ENCODE results near the gene CEND1. TPM values are rescaled to one million over a fixed set of nuclear protein-coding genes. Genes with fewer than 3 reads are reported as not detected.
A peak's percentile ranks its signal among the peaks of the same experiment; 100 is the strongest.

The CEND1 gene
- polyA plus RNA-seq, 4 donors = 0.36 to 0.96 (median 0.54) TPM

GRCh38 chr11:796565-797295, 6.8 kb upstream of the CEND1 start:
- no peak for DNase-seq (ENCODE audit: low read depth in 4 of 4, low spot score in 3 of 4)

GRCh38 chr11:795634-796564, 6.0 kb upstream of the CEND1 start:
- DNase-seq (ENCODE audit: low read depth in 4 of 4, low spot score in 3 of 4) = no peak

GRCh38 chr11:794766-795633, 5.1 kb upstream of the CEND1 start:
- no peak for DNase-seq (ENCODE audit: low read depth in 4 of 4, low spot score in 3 of 4)

GRCh38 chr11:794013-794765, 4.3 kb upstream of the CEND1 start:
- no peak for DNase-seq (ENCODE audit: low read depth in 4 of 4, low spot score in 3 of 4)

- no peak for DNase-seq (ENCODE audit: low read depth in 4 of 4, low spot score in 3 of 4)
Observed at GRCh38 chr11:793556-793955, 3.7 kb upstream of the CEND1 start.

GRCh38 chr11:792873-793272, 3.0 kb upstream of the CEND1 start:
- no peak for DNase-seq (ENCODE audit: low read depth in 4 of 4, low spot score in 3 of 4)

GRCh38 chr11:792535-792821, 2.6 kb upstream of the CEND1 start:
- DNase-seq (ENCODE audit: low read depth in 4 of 4, low spot score in 3 of 4) = no peak

- DNase-seq (ENCODE audit: low read depth in 4 of 4, low spot score in 3 of 4) = no peak
Observed at GRCh38 chr11:791658-792534, 2.0 kb upstream of the CEND1 start.

GRCh38 chr11:790721-791564, 1.1 kb upstream of the CEND1 start:
- no peak for DNase-seq (ENCODE audit: low read depth in 4 of 4, low spot score in 3 of 4)

- no peak for DNase-seq (ENCODE audit: low read depth in 4 of 4, low spot score in 3 of 4)
Observed at GRCh38 chr11:788953-789940, 643 bp downstream of the CEND1 start.

GRCh38 chr11:788009-788640, 1.8 kb downstream of the CEND1 start:
- DNase-seq (ENCODE audit: low read depth in 4 of 4, low spot score in 3 of 4) = no peak

GRCh38 chr11:787084-787675, 2.7 kb downstream of the CEND1 start:
- no peak for DNase-seq (ENCODE audit: low read depth in 4 of 4, low spot score in 3 of 4)

GRCh38 chr11:786235-787083, 3.4 kb downstream of the CEND1 start:
- no peak for DNase-seq (ENCODE audit: low read depth in 4 of 4, low spot score in 3 of 4)

GRCh38 chr11:783581-784015, 6.3 kb downstream of the CEND1 start:
- DNase-seq (ENCODE audit: low read depth in 4 of 4, low spot score in 3 of 4) = peak in 3 of 4 donors; percentile 43 to 70 (median 65)

Measured in right renal pelvis (tissue), 4 donors.